AG09319 (cell line): ENCODE data around the gene GLIPR2.
A peak's percentile ranks its signal among the peaks of the same experiment; 100 is the strongest.
"Not testable (repeated sequence)": the region's sequence is repeated elsewhere in the genome, so short reads cannot be mapped to it uniquely, and the experiment has no call there.

Experiments
- DNase-seq: peaks from one replicate; pipeline ENCODE4 v3.0.0-alpha.2; 2010; ENCODE audit warnings: low read depth; ENCODE audit errors: extremely low read depth
- TF ChIP-seq, protein P1 (sequence below): IDR thresholded peaks from 2 replicates; pipeline ENCODE4 v1.5.1; 2011; ENCODE audit warnings: low read depth, mild to moderate bottlenecking, inconsistent platforms, low read length, moderate library complexity

Gene GLIPR2

DNA sequence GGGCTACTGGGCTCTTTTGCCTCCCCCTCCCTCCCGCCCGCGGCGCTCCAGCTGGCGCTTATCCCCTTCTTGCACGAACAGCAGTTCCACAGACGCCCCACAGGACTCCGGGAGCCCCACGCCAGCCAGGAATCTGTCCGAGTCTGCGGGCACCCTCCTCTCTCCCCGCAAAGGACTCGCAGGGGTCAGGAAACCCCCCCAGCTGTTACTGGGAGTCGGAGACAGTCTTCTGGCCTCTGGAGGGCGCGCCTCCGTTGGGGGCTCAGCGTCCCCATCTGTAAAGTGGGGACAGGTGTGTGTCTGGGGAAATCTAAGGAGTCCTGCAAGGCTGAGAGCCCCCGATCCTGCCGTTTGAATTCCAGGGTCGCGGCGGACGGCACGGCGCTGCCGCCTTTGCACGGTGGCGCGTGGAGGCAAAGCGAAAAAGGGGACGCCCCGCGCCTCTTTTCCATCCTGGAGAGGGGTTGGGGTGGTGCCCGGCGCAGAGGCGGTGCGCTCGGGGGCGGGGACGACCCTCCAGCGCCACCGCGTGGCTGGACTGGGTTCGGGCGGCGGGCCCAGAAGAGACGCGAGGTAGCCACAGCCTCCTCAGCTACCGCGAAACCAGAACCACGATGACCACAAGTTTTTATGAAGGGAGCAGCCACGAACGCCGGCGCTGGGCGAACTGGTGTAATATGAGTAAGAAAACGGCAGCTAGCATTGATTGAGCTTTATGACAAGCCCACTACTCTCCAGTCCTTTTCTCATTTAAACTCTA, 29.8 kb downstream of the GLIPR2 start:
- DNase-seq = no peak
- TF ChIP-seq, protein P1, sequence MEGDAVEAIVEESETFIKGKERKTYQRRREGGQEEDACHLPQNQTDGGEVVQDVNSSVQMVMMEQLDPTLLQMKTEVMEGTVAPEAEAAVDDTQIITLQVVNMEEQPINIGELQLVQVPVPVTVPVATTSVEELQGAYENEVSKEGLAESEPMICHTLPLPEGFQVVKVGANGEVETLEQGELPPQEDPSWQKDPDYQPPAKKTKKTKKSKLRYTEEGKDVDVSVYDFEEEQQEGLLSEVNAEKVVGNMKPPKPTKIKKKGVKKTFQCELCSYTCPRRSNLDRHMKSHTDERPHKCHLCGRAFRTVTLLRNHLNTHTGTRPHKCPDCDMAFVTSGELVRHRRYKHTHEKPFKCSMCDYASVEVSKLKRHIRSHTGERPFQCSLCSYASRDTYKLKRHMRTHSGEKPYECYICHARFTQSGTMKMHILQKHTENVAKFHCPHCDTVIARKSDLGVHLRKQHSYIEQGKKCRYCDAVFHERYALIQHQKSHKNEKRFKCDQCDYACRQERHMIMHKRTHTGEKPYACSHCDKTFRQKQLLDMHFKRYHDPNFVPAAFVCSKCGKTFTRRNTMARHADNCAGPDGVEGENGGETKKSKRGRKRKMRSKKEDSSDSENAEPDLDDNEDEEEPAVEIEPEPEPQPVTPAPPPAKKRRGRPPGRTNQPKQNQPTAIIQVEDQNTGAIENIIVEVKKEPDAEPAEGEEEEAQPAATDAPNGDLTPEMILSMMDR = peak; percentile 77

DNA sequence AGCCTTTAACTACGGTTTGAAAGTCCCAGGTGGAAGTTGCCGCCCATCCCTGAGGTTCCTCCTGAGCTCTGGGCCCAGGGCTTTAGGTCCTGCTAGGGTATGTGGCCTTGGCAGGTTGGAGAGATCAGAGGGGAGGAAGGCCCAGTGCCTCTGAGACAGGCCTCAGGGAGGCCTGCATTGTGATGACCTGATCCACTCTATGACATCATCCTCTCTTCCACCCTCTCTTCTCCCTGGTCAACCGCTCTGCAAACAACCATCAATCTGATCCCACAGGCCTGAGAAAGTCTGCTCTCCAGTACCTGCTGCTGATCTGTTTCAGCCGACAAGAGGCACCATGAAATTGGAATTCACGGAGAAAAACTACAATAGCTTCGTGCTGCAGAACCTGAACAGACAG, 32.6 kb downstream of the GLIPR2 start, which contains the start of gene CCIN:
Gene CCIN (plus strand): TSS at position 223 of the 400 bp plus-strand sequence. CDS start 115 bp downstream, at position 338.
- TF ChIP-seq, protein P1 = no peak
- DNase-seq = no peak

DNA sequence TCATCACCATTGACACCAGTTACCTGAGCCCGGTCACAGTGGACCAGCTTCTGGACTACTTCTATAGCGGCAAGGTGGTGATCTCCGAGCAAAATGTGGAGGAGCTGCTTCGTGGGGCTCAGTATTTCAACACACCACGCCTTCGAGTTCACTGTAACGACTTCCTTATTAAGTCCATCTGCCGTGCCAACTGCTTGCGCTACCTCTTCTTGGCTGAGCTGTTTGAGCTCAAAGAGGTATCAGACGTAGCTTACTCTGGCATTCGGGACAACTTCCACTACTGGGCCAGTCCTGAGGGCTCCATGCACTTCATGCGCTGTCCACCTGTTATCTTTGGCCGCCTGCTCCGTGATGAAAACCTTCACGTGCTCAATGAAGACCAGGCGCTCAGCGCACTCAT, 33.2 kb downstream of the GLIPR2 start:
- TF ChIP-seq, protein P1 = no peak
- DNase-seq = no peak

DNA sequence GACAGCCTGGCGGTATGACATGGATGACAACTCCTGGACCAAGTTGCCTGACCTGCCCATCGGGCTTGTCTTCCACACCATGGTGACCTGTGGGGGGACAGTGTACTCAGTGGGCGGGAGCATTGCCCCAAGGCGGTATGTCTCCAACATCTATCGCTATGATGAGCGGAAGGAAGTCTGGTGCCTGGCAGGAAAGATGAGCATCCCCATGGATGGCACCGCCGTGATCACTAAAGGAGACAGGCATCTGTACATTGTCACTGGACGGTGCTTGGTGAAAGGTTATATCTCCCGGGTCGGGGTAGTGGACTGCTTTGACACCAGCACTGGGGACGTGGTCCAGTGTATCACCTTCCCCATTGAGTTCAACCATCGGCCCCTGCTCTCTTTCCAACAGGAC, 34.0 kb downstream of the GLIPR2 start:
- TF ChIP-seq, protein P1 = no peak
- no peak for DNase-seq

DNA sequence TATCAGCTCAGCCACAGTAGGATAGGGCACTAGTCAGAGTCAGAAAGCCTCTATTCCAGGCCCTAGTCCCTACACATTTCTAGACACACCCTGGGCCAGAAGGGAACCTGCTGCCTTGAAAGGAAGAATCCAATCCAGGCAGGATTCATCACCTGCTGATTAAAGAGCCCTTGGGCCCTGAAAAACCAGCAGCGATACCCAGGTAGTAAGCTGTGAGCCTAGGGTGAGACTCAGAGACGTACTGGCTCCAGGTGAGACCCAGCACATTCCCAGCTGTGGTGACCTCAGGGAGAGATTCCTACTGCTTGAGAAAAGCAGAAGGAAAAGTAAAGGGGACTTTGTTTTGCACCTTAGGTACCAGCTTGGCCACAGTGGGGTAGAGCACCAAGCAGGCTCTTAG, 37.3 kb downstream of the GLIPR2 start:
- DNase-seq = no peak

DNA sequence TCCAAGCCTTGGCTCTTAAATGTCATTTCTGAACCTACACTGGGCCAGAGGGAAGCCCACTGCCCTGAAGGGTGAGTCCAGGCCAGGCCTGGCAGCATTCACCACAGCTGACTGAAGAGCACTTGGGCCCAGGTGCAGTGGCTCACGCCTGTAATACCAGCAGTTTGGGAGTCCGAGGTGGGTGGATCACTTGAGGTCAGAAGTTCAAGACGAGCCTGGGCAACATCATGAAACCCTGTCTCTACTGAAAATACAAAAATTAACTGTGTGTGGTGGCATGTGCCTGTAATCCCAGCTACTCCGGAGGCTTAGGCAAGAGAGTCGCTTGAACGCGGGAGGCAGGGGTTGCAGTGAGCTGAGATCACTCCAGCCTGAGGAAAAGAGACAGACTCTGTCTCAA, 37.7 kb downstream of the GLIPR2 start:
- TF ChIP-seq, protein P1 = no peak
- no peak for DNase-seq

More for the DNA sequence above, 37.3 kb downstream of the GLIPR2 start:
- TF ChIP-seq, protein P1 = no peak

DNA sequence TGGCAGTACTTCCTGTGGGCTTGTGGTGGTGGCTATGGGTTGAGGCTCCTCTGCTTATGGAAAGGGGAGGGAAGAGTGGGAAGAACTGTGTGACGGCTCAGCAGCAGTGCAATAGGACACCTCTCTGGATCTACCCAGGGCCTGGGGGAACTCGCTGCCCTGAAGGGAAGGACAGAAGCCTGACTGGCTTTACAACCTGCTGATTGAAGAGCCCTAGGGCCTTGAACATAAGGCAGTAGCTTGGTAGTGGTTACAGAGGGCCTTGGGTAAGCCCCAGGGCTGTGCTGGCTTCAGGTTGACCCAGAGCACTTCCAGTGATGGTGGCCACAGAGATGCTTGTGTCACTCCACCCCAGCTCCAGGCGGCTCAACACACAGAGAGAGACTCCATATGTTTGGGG, 38.2 kb downstream of the GLIPR2 start:
- no peak for DNase-seq
- TF ChIP-seq, protein P1 = no peak

DNA sequence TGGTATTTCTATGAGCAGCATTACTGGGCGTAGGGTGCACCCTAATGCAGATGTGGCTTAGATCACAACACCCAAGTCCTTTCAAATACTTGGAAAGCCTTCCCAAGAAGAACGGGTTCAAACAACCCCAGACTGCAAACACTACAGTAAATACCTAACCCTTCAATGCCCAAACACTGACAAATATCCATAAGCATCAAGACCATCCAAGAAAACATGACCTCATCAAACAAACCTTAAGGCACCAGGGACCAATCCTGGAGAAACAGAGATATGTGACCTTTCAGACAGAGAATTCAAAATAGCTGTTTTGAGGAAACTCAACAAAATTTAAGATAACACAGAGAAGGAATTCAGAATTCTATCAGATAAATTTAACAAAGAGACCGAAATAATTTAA, 38.7 kb downstream of the GLIPR2 start:
- not testable (repeated sequence) for DNase-seq

DNA sequence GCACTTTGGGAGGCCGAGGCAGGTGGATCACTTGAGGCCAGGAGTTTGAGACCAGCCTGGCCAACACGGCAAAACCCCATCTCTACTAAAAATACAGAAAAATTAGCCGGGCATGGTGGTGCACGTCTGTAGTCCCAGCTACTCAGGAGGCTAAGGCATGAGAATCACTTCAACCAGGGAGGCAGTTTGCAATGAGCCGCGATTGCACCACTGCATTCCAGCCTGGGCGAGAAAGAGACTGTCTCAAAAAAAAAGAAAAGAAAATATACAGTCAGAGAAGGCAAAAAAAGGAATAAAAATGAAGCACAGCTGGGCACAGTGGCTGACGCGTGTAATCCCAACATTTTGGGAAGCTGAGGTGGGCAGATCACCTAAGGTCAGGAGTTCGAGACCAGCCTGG, 40.0 kb downstream of the GLIPR2 start:
- not testable (repeated sequence) for DNase-seq
